GM19238 (cell line): Measurements from ENCODE around the gene WDR7.

Experiments
- DNase-seq: peaks from one replicate; pipeline ENCODE4 v3.0.0; 2011; ENCODE audit warnings: low spot score; ENCODE audit not compliant: insufficient read length

The WDR7 gene

DNA sequence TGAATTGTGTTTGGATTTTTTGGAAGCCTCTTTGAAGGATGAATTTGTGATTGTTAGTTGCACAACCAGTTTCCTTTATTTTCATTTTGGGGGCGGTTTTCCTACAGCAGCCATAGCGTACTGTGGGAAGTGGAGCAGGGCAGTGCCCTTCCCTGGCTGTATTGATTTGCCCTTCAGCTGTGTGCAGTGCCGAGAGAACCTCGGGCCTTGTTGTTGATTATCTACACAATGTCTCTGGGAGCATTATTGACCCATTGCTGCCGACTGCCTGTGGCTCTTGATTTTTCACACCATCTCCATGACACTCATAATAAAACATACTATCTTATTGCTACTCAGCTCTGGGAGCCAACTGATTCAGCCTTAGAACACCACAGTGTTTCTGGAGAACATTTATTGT is 333.6 kb downstream of the WDR7 start:
- DNase-seq = no peak

DNA sequence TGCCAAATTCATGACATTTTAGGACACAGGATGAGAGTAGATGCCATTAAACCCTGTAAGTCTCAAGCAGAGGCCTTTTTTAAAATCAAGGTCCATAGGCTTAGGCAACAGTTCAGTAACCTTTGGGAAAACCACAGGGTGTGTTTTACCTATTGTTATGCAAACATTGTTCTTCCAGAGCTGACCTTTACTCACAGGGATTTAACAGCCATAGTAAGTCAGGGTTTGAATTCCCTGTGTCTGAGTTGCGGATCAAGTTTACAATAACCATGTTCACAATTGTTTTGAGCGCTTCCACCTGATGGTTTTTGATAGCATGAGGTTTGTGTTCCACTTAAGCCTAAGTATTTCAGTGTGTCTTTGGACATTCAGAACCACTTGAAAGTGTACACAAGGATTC is 335.7 kb downstream of the WDR7 start:
- DNase-seq = no peak

DNA sequence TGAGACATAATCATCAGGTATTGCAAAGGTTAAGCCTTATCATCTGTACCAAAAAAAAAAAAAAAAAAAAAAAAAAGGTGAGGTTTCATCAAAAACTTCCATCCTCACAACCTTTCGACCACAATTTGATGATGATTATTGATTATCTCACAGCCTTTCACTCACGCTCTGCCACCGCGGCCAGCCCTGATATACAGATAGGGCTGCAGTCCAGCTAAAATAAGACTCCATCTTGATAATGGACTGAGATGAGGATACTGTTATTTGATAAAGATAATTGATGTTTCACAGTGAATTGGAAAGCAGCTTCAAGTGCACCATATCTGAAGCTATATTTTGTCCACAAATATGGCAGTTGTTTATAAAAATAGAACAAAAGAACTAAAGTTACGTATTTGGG is 336.1 kb downstream of the WDR7 start:
- DNase-seq = no peak

DNA sequence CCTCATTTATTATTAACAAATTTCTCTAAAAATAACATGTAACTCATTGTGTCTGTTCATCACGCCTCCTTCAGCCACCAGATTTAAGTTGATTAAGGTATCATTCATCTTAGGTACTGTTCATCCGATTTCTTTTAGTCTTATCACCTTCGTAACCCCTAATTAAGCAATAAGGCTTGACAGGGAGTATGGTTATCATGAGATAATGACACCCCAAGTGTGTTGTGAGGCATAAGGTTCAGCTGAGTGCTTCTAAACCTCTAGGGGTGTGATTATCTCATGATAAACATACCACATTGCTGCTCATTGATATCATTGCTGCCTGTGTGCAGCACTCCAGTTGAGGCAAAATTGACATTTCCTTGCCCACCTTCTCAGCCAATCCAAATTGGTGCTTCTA is 336.9 kb downstream of the WDR7 start:
- DNase-seq = no peak

DNA sequence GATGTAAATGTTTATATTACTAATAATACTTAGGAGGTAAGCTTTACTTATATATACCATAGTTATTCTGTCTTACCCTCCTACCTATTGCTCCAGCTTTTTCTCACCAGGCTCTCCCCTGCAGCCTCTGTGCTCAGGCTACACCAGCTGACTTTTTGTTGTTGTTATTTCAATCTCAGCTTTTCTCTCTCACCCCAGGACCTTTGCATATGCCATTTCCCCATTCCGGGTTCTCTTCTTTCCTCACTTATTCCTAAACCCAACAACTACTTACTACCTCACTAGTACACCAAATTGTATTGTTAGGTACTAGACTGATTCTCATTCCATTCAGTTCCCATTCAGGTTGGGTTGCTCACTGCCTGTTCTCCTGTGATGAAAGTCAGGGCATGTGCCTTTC is 339.5 kb downstream of the WDR7 start:
- DNase-seq = no peak

DNA sequence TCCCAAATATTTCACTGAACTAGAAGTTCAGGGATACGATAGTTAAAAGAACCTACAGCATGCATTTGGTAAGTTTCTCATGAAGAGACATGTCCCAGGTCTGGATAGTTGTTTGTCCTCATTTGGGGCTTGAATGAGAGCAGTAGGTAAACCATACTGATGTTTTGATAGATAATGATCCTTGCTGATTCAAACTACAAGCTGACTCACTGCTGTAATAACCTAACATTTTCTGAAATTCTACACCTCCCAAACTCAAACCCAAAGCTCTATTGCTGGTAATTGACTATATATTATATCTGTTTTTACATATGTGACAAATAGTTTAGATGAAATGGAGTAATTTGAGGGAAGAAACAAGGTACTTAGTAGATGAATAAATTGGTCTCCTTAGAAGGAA is 341.6 kb downstream of the WDR7 start:
- DNase-seq = no peak

DNA sequence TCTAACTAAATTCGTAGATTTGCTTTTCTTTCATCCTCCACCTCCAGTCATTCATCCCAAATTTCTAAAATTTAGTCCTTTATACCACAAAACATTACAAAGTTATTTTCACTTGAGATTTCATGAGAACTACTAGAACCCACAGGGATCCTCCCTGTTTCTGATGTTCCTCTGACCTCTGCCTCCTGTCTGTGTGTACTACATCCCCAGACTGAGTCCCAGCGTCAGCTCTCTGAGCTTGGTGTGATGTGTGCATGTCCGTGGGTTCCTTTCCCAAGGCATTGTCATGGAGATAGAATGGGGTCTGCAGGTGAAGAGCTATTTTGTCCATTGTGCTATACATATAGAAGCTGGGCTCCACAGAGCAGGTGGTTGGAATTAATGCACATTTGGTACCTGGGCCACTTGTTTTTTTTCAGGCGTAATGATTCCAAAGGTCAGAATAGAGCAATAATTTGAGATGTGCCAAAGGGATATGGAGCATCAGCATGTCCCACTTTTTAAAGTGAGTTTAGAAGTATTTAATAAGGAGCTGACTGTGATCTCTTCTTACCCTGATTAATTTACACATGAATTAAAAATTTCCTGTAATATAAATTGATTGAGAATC is 344.5 kb downstream of the WDR7 start:
- no peak for DNase-seq

DNA sequence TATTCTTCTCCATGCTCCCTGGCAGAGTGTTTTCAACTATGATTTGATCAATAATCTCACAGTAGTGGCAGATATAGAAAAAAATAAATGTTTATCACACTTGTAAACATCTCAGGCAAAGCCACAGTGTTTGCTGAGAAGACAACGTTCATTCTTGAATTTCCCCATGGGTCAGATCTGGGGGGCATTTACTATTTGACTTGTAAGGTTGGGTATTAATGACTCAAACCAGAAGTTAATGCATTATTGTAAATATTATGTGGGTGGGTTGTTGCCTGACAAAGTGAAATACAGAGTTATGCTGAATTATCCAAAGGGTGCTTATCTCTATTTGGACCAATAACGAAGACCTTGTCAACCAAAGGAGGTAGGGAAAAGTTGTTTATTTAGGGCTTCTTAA is 346.0 kb downstream of the WDR7 start:
- DNase-seq = no peak

DNA sequence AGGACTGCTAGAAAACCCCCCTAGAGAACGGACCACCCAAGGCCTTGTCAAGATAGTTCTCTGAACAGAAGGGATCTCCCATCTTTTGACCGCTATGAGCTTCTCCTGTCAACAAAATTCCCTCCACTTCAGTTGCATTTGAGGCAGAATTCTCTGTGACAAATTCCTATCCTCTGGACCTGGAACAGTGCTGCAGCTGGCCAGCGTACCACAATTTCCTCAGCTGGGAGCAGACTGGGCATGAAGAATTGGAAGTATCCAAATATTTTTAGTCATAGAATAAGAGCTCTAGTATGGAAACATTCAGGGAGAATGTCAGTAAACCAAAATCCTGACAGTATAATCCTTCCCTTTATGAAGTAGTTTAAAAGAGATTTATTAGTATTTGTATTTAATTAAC is 348.7 kb downstream of the WDR7 start:
- DNase-seq = no peak

DNA sequence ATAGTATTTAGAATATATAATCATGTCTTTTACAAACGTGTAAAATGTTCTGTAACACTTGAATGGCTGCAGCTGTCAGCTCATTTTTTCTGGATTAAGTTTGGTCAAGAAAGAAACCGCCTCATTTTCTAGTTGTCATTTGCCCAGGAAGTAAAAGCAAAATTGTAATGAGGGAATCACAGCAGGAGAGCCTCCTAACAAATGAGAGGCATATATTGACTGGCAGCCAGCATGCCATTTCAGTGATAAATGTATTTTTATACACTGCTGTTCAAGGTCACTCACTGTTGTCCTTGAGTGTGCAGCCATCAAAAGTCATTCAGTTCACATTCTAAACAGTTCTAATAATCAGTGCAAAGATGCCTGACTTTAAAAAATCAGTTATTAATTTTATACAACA is 351.5 kb downstream of the WDR7 start:
- DNase-seq = no peak

DNA sequence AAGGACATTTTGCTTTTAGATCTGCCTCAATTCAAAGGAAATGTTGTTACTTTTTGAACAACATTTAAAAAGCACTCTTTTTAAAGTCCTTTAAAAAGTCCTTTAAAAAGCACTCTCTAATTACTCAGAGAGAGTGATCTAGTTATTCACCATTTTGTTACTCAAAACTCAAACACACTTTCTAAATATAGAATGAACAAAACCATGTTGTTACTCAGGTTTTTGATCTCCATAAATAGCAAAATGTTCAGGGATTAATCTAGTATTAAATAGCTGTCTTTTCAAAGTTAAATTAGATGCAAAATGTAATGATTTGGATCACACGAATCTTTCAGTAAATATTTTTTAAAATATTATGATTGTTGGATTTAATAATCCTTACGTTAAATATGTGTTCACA is 352.2 kb downstream of the WDR7 start:
- no peak for DNase-seq

DNA sequence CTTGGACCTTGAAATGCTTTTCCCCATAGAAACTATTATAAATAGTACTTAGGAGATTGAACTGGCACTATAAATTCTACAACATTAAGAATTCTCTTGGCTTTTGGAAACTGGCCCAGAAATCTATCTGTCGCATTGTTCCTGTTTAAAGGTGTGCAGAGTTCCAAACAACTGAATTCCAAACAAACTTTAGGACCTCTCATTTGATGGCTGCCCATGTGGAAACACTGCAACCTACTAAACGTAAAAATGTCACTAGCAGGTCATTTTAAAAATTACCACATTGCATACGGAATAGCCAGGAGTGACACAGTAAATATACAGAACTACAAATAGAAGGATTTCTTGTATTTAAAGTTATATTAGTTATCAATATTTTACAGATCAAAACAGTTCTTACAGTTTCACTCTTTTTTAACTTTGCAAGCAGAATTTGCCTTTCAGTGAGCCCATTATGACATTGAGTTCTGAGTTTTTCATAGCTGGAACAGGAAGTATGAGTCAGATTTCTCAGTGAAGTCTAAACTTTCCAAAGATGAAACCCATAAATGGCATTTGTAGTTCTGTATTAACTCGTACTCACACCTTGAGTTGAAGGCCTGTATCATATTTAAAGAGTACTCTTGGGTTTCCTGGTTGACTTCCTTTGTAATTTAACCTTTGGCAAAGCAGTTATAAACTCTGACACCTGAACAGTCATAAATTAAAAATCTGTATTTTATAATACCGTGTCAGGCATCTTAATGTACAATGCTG is 353.4 kb downstream of the WDR7 start:
- peak; percentile 24 for DNase-seq

DNA sequence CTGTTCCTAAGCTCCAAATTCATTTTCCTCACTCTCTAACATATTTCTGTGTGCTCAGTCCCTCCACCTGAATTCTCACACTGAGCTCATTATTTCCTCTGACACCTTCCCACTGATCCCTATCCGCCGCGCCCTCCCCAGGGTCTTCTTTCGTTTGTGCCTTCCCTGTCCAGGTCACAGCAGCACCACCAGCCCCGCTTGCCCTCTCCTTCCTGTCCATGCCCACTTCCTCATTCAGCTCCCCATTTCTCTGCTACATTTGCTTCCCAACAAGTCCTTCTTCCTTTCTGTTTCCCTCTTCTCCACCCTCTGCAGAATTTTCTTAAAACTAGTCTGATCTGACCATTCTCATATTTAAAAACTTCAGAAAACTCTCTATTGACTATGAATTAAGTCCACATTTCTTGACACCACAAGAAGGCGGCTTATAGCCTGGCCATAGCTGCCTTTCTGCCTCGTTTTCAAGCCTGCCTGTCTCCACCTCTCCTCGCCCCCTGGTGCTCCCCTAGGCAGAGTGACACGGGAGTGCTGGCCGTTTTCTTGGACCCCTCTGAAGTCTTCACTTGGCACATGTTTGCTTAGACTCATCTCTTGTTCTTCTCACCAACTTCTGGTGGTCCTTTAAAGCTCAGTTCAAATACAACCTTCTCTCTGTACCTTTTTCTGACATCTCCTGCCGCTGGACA is 357.0 kb downstream of the WDR7 start:
- DNase-seq = no peak

DNA sequence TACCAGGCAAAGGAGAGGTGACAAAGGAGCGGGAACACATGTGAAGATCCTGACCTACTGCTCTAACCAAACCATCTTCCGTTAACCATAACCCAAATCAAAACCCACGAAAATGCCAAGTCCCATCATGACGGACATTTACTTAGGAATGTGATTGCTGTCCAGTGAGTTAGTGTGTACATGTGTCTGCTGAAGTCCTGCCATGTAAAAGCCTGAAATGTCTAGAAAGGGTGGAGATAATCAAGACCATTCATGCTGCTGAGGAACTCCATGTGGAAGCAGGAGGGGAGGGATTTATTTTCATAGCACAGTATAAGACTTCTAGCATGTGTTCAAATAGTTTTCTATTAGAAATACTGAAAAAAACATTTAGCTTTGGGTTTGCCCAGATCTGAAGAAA is 358.7 kb downstream of the WDR7 start:
- no peak for DNase-seq

DNA sequence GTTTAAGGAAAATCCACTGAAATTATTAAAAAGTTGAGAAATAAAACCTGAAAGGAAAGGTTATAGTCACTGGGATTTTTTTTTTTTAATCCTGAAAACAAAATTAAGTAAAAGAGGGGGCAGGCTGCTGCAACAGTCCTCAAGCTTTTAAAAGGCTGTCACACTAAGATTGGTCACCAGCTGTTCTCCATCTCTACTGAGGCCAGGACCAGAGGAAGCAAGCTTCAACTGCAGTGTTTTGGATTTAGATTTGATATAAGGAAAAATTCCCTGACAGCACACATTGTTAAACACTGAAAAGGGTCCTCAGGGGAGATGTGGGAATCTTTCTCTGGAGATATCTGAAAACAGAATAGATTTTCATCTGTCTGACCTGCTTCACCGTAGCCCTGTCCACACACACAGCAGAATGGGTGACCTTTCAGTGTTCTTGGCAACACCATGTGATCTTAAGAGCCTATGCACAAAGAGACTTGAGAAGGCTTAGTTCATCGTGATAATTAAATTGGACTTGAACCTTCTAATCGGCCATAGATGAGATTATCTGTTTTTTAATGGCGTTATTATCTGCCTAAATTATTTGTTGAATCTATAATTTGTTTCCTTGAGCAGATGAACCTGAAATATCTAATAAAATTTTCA is 363.7 kb downstream of the WDR7 start:
- DNase-seq = no peak

DNA sequence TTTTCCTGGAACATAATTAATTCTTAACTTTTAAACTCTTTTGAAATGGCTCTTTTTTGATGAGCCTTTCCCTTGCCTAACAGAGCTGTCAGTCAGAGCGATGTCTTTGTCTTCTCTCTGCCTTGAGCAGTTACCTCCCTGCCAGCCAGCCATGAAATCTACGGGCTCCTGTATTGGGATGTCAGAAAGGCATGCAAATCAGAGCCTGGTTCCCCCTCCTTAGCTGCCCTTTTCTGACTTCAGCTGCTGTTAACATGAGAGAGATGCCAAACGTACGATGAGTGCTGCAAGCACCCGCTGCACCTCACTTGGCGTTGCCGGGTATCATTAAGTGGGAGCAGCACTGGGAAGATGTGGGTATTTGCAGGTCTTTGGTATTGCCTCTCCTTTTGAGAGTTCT is 364.3 kb downstream of the WDR7 start:
- no peak for DNase-seq

DNA sequence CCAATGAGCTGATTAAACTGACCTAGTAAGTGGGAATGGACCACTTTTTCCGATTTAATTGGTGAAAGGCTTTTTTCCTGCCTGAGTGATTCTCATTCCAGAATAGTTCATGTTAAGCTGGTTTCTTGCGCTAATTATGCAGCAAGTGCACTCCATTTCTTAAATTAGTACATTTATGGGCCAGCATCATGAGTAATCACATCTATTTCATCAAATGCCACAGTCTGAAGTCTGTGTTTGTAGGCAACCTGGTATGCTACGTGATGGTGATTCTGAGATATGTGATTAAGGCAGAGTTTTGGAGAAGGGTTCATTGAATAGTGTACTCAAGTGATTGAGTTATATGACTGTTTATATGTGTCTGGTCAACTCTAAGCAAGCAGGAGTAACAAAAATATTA is 367.7 kb downstream of the WDR7 start:
- DNase-seq = no peak

DNA sequence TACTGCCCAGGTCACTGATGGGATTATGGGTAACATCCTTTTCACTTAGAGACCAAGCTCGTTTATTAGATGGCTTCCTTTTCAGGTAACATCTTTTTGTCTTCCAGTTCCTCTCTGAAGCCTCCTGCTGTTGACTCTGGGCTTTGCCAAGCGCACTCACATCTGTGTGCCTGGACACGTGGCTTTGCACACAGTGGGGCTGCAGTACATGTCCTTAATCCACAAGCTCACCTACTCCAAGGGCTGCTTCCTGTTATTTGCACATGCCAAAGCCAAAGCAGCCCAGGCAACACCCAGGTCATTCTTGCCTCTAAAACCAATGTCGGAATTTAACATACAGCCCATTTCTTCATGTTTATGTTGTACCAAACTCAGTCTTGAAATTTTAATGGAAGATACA is 371.6 kb downstream of the WDR7 start:
- DNase-seq = no peak

DNA sequence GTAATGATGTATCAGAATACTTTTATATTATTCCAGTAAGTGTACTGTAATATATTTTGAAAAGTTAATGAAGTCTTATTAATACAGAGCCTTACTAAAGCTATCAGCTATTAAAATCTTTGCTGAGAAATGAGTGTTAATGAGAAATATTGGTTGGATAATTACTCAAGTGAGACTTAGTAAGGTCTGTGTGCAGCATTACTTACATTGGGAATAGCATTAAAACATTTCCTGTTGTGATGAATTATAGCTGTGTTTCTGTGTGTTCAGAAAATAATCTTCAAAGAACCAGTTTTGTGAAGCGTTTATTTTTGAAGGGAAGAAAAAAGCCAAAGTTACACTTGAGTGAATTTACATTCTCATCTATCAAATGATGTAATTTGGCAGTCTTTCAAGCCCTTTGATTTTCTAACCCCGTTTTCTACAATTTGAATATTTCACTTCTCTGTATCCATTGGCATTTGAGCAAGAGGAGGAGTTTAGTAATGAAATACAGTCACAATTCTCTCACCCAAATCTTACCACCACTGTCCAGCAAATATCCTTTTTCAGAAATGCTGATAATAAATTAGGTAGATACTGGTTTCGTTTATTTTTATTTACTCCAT is 372.2 kb downstream of the WDR7 start:
- no peak for DNase-seq

DNA sequence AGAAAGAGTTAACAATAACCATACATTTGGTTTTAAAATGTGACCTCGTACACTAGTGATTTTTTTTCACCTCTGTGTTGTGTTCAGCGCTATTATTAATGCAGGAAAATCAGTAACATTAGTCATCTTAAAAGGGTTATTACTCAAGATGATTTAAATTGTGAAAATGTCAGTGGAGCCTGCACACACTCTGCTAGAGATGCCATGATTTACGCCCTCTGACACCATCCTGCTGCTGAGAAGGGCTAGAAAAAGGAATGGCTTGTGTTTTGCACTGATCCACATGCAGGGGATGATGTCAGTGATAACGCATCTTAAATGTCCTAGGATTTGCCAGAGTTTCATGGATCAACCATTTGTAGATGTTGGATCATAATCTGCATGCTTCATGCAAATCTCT is 374.4 kb downstream of the WDR7 start:
- no peak for DNase-seq

DNA sequence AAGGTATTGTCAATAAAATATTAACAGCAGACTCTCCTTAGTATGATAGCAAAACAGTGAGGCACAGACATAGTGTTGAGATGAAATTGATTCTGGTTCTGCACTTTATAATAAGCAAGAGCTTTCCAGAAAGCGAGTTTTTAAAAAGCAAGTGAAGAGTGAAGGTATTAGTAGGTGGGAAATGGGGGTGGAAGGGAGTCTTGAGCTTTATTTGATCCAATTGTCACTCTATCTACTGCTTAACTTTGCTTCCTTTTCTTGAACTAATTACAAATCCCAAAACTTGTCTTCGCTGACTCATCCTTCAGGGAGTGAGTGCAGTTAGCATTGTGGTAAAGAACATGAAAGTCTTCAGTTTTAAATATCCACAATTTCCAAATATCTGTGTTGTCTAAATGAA is 375.2 kb downstream of the WDR7 start:
- no peak for DNase-seq

DNA sequence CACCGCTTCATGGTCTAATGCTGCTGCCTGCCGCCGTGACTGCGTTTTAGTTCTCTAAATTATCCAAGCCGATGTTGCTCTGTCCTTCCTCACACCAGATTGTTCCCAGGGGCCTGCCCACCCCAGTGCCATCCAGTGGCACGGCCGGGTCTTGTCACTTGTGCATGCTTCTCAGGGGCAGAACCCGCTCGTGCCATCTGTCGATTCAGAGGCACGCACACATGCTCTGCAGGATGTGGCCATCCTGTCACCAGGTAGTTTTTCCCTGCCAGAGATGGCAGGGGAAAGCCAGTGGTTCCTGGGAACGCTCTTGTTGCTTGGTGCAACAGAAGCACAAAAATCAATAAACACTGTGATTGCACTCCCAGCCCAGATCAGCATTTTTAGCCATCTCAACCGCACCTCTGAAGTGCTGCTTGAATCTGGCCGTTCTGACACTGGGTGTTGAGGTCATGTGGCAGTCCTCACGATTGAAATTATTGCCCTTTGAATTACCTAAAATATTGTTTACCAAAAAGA is 376.1 kb downstream of the WDR7 start:
- DNase-seq = no peak
